HepG2 (cell line): ENCODE results near the gene CDA. TPM values are rescaled to one million over a fixed set of nuclear protein-coding genes. Genes with fewer than 3 reads are reported as not detected.

Experiments
- ATAC-seq: fragments of 200-7000 bp; cut with Tn5 transposase; 3 replicates; pipeline ENCODE4 v1.9.1; 2020; ENCODE audit warnings: mild to moderate bottlenecking, moderate library complexity
- BruUV-seq: library from RNA; stranded (reverse); fragments of 400-500 nt; replicated peaks from 2 replicates; lab custom pipeline; 2021; lab: Mats Ljungman, UMichigan
- CTCF ChIA-PET: fragments of 300-600 bp; formaldehyde crosslinking; extraction: SDS; loops from one replicate; lab custom pipeline; 2021; ENCODE audit warnings: low total read pairs, inconsistent platforms, low intra/inter-chr PET ratio; lab: Yijun Ruan, JAX
- POLR2A ChIA-PET: fragments of 350-600 bp; sonication (Branson Sonifier 250); formaldehyde crosslinking; loops from one replicate; lab custom pipeline; 2020; ENCODE audit warnings: antibody characterized with exemption, inconsistent platforms; lab: Yijun Ruan, JAX
- DNase-seq: peaks from one replicate; pipeline ENCODE4 v3.0.0-alpha.2; 2015; ENCODE audit warnings: low spot score
- FAIRE-seq: peaks from 3 replicates; lab custom pipeline; 2011; peaks lifted over from hg19 to GRCh38; lab: Jason Lieb, UNC
- H2AFZ ChIP-seq: one replicate; pipeline ENCODE4 v1.6.1; 2011; ENCODE audit warnings: low read length, inconsistent platforms
- H3K27ac ChIP-seq: fragments of 300-600 bp; 3 replicates; pipeline ENCODE4 v1.8.0; 2011; ENCODE audit warnings: mixed run types, mild to moderate bottlenecking, mixed read lengths, low read length, inconsistent platforms; ENCODE audit not compliant: insufficient read depth; ENCODE audit errors: extremely low read length
- H3K27me3 ChIP-seq, 2 experiments: fragments of 200-600 bp in 1 of 2; 2 replicates in 1 of 2; 3 replicates in 1 of 2; pipeline versions ENCODE4 v1.6.0 to v1.8.0; 2011; ENCODE audit warnings: low read length in 2 of 2, mild to moderate bottlenecking in 2 of 2, moderate library complexity in 2 of 2, inconsistent platforms in 1 of 2; ENCODE audit not compliant: insufficient read depth in 2 of 2, control insufficient read depth in 1 of 2
- H3K36me3 ChIP-seq, 2 experiments: fragments of 200-600 bp in 1 of 2; replicated peaks in 1 of 2; 2 replicates in 1 of 2; 3 replicates in 1 of 2; pipeline versions ENCODE4 v1.5.1 to v1.8.0; 2011; ENCODE audit warnings: low read length in 2 of 2, inconsistent platforms in 1 of 2; ENCODE audit not compliant: insufficient read depth in 2 of 2, control insufficient read depth in 1 of 2
- H3K4me1 ChIP-seq: 2 replicates; pipeline ENCODE4 v1.5.1; 2012; ENCODE audit warnings: low read length, inconsistent platforms; ENCODE audit not compliant: insufficient read depth
- H3K4me2 ChIP-seq: 2 replicates; pipeline ENCODE4 v1.6.0; 2011; ENCODE audit warnings: low read depth, low read length, inconsistent platforms
- H3K4me3 ChIP-seq, 3 experiments: fragments of 200-600 bp in 1 of 3; sonication (generic), shearing (Covaris generic) in 1 of 3; replicated peaks in 1 of 3; 2 replicates each; pipeline ENCODE4 v1.5.1; 2011 to 2016; ENCODE audit warnings: low read length in 3 of 3, inconsistent platforms in 2 of 3, low read depth in 2 of 3, mild to moderate bottlenecking in 2 of 3, control low read depth in 1 of 3, mixed read lengths in 1 of 3; ENCODE audit not compliant: insufficient read depth in 1 of 3
- H3K79me2 ChIP-seq: one replicate; pipeline ENCODE4 v1.6.1; 2011; ENCODE audit warnings: low read length, inconsistent platforms; ENCODE audit not compliant: insufficient read depth
- H3K9ac ChIP-seq: 2 replicates; pipeline ENCODE4 v1.6.0; 2011; ENCODE audit warnings: mild to moderate bottlenecking, low read depth, low read length, inconsistent platforms; ENCODE audit not compliant: insufficient read depth
- H3K9me3 ChIP-seq: 2 replicates; pipeline ENCODE4 v1.5.1; 2012; ENCODE audit warnings: mild to moderate bottlenecking, low read length
- H4K20me1 ChIP-seq: 2 replicates; pipeline ENCODE4 v1.6.0; 2011; ENCODE audit warnings: inconsistent platforms, mild to moderate bottlenecking, low read length, moderate library complexity; ENCODE audit not compliant: insufficient read depth
- JUNB ChIP-seq: sonication (generic); formaldehyde crosslinking; IDR thresholded peaks from 2 replicates; pipeline ENCODE4 v1.8.0; 2022; ENCODE audit warnings: missing genetic modification reagents, mild to moderate bottlenecking, borderline replicate concordance
- NFKB2 ChIP-seq: sonication (generic); formaldehyde crosslinking; IDR thresholded peaks from 2 replicates; pipeline ENCODE4 v1.4.0; 2020; ENCODE audit warnings: missing genetic modification reagents, borderline replicate concordance
- SKI ChIP-seq: fragments of 450-650 bp; IDR thresholded peaks from one replicate; pipeline ENCODE4 v1.6.1; 2018; ENCODE audit warnings: mild to moderate bottlenecking; ENCODE audit not compliant: partially characterized antibody
- TEAD3 ChIP-seq: optimal IDR thresholded peaks from 2 replicates; pipeline ENCODE3; 2016; ENCODE audit warnings: borderline replicate concordance
- WGBS: methylation state at CpG from one replicate; pipeline ENCODE4 v1.1.6; 2017; ENCODE audit warnings: low lambda C conversion rate; 5-methylcytosine and 5-hydroxymethylcytosine counted together
- in situ Hi-C: cut with HindIII; loops from 2 replicates; pipeline ENCODE4 v1.10.0; 2017; ENCODE audit warnings: low pct_unique_long_range_greater_than_20kb; ENCODE audit not compliant: extremely low pct_ligation_motif_present
- intact Hi-C: fragments of 100-400 bp; cut with micrococcal nuclease; formaldehyde crosslinking; loops from one replicate; pipeline ENCODE4 v1.10.0; 2022; ENCODE audit not compliant: unreplicated experiment
- polyA plus RNA-seq, 8 experiments: library from polyadenylated mRNA; depleted of rRNA in 3 of 8; stranded (reverse) in 7 of 8; unstranded in 1 of 8; fragments of >200 nt; fragmentation: Illumina TruSeq in 4 of 8; extraction: Trizol in 4 of 8; gene quantifications; 2 replicates each; pipeline versions ENCODE4 v1.2.1 to v1.2.3, GENCODE V29; 2011 to 2016; ENCODE audit warnings: low read depth in 4 of 8, missing spikeins in 1 of 8, mixed read lengths in 1 of 8; ENCODE audit not compliant: insufficient read depth in 1 of 8
- total RNA-seq, 5 experiments: library from RNA; depleted of rRNA; stranded (reverse); fragments of >200 nt; fragmentation: Illumina TruSeq; extraction: Trizol; gene quantifications; 2 replicates each; pipeline ENCODE4 v1.2.3, GENCODE V29; 2016; ENCODE audit warnings: low read depth in 1 of 5
- TF ChIP-seq, protein P1 (sequence below): IDR thresholded peaks from 2 replicates; pipeline ENCODE4 v1.6.1; 2016; ENCODE audit warnings: mild to moderate bottlenecking
- TF ChIP-seq, protein P2 (sequence below): sonication (generic); formaldehyde crosslinking; conservative IDR thresholded peaks from 2 replicates; pipeline ENCODE4 v1.4.0; 2020; ENCODE audit warnings: missing genetic modification reagents
- TF ChIP-seq, protein P3 (sequence below): sonication (generic); formaldehyde crosslinking; IDR thresholded peaks from 2 replicates; pipeline ENCODE4 v1.4.0; 2020; ENCODE audit warnings: mild to moderate bottlenecking, missing genetic modification reagents

The CDA gene
- total and polyA plus RNA-seq, 2 of the 13 experiments (the other 11 are each of a cell fraction or from before 2014, with no cell fraction given) = 0.66 to 2.1 TPM

DNA sequence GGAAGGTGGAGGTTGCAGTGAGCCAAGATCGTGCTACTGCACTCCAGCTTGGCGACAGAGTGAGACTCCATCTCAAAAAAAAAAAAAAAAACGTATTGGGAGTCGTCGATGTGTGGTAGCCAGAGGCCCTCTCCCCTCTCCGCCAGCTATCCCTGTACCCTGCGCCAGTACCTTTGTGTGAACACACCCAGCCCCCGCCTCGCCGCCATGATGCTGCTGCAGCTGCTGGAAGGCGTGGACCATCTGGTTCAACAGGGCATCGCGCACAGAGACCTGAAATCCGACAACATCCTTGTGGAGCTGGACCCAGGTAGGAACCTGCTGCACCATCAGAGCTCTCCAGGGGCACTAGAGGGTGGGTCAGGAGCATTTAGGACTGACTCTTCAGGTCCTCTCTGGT is 56.5 kb downstream of the CDA start:
- TF ChIP-seq TEAD3 (CRISPR knock-in tag) = no peak
- Histone ChIP-seq H3K27ac (no peak overlapping the region), H3K9me3 (no peaks in the 10 kb centered on the region), H3K4me3 (no peak overlapping the region), H3K4me2 (no peak overlapping the region), H3K79me2 (no peaks in the 10 kb centered on the region), H3K9ac (no peak overlapping the region), H3K36me3 (peaks cover 8 to 23% of the 10 kb centered on the region in 2 experiments; a peak in 4 of 5 replicates), H2AFZ (no peak overlapping the region), H4K20me1 (no peaks in the 10 kb centered on the region), H3K4me1 (no peaks in the 10 kb centered on the region), H3K27me3 (no peaks in the 10 kb centered on the region)
- ChIA-PET POLR2A (interaction anchor here (1.5 to 1.6 kb wide), 2 partner anchors 12 to 16 kb away, joined by 4 read pairs; partner anchors contain the start of gene DDOST), CTCF (no interaction called here)
- intact Hi-C loops (no loop called here), in situ Hi-C loops (no loop called here)
- WGBS = 85% methylated on average over 14 of the region's 14 CpGs
- DNase-seq (no peak), ATAC-seq (no peak), FAIRE-seq (no peak)
- no TSS peak for BruUV-seq

- BruUV-seq = no TSS peak
- no peak overlapping the region for H3K4me2 ChIP-seq
- no peaks in the 10 kb centered on the region for H3K27me3 ChIP-seq
- no peaks in the 10 kb centered on the region for H4K20me1 ChIP-seq
- FAIRE-seq (no peak), DNase-seq (no peak), ATAC-seq (no peak)
- no peaks in the 10 kb centered on the region for H3K79me2 ChIP-seq
- no peak overlapping the region for H3K9ac ChIP-seq
- H3K27ac ChIP-seq = no peak overlapping the region
- TF ChIP-seq, protein P1, sequence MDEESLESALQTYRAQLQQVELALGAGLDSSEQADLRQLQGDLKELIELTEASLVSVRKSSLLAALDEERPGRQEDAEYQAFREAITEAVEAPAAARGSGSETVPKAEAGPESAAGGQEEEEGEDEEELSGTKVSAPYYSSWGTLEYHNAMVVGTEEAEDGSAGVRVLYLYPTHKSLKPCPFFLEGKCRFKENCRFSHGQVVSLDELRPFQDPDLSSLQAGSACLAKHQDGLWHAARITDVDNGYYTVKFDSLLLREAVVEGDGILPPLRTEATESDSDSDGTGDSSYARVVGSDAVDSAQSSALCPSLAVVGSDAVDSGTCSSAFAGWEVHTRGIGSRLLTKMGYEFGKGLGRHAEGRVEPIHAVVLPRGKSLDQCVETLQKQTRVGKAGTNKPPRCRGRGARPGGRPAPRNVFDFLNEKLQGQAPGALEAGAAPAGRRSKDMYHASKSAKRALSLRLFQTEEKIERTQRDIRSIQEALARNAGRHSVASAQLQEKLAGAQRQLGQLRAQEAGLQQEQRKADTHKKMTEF (CRISPR knock-in tag) = no peak
- TF ChIP-seq, protein P2, sequence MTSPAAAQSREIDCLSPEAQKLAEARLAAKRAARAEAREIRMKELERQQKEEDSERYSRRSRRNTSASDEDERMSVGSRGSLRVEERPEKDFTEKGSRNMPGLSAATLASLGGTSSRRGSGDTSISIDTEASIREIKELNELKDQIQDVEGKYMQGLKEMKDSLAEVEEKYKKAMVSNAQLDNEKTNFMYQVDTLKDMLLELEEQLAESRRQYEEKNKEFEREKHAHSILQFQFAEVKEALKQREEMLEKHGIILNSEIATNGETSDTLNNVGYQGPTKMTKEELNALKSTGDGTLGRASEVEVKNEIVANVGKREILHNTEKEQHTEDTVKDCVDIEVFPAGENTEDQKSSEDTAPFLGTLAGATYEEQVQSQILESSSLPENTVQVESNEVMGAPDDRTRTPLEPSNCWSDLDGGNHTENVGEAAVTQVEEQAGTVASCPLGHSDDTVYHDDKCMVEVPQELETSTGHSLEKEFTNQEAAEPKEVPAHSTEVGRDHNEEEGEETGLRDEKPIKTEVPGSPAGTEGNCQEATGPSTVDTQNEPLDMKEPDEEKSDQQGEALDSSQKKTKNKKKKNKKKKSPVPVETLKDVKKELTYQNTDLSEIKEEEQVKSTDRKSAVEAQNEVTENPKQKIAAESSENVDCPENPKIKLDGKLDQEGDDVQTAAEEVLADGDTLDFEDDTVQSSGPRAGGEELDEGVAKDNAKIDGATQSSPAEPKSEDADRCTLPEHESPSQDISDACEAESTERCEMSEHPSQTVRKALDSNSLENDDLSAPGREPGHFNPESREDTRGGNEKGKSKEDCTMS (CRISPR knock-in tag) = no peak
- 0 out of 2 replicates have a peak, but pooled peaks have one; percentile 22 for TF ChIP-seq NFKB2 (CRISPR knock-in tag)
- TF ChIP-seq JUNB = no peak
- TF ChIP-seq SKI = no peak
- TF ChIP-seq, protein P3, sequence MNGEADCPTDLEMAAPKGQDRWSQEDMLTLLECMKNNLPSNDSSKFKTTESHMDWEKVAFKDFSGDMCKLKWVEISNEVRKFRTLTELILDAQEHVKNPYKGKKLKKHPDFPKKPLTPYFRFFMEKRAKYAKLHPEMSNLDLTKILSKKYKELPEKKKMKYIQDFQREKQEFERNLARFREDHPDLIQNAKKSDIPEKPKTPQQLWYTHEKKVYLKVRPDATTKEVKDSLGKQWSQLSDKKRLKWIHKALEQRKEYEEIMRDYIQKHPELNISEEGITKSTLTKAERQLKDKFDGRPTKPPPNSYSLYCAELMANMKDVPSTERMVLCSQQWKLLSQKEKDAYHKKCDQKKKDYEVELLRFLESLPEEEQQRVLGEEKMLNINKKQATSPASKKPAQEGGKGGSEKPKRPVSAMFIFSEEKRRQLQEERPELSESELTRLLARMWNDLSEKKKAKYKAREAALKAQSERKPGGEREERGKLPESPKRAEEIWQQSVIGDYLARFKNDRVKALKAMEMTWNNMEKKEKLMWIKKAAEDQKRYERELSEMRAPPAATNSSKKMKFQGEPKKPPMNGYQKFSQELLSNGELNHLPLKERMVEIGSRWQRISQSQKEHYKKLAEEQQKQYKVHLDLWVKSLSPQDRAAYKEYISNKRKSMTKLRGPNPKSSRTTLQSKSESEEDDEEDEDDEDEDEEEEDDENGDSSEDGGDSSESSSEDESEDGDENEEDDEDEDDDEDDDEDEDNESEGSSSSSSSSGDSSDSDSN = no peak
- H2AFZ ChIP-seq = no peak overlapping the region
- H3K4me3 ChIP-seq = no peak overlapping the region
- CTCF ChIA-PET = no interaction called here
- H3K36me3 ChIP-seq = peaks cover 18 to 44% of the 10 kb centered on the region in 2 experiments
- no peaks in the 10 kb centered on the region for H3K4me1 ChIP-seq
- intact Hi-C loops = no loop called here
- in situ Hi-C loops = no loop called here
- WGBS = 98% methylated on average over 10 of the region's 13 CpGs
- no peaks in the 10 kb centered on the region for H3K9me3 ChIP-seq
- POLR2A ChIA-PET = no interaction called here
Observed at GRCh38 chr1:20648438-20648837, 59.5 kb downstream of the CDA start.
